ENCODE measurements around the gene PCTP.

PCTP gene

DNA sequence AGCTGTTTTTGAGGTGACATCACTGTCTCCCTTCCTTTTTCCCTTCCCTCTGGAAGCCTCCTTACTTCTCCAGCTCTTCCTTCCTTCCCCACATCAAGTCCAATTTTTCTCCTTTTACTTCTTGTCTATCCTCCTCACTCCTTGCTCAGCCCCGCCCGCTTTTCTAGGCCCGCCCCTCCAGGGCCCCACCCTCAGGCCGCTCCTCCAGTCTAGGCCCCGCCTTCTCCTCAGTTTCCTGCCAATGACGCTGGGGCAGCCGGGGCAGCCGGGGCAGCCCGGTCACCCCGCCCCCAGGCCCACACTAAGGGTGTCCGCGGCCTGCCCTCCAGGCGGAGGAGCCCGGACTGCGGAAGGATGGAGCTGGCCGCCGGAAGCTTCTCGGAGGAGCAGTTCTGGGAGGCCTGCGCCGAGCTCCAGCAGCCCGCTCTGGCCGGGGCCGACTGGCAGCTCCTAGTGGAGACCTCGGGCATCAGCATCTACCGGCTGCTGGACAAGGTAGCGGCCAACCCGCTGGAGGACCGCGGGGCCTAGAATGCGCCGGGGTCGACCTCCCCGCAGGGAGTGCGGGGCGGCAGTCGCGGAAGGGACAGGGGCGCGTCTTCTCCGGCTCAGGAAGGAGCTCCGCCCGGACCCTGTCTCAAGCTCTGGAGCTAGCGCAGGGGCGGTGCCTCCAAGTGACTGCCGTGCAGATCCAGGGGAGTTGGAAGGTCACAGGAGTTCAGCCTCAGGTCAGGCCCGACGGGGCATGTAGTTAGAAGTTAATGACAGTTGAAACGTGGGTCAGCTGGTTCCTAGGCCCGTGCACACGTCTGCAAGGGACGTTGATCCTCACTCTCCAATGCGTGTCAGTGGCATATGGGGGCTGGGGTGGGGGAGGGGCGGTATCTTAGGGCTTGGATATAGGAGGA is at the start of gene PCTP:
PCTP (plus strand) TSS at position 302 of the 908 bp plus-strand sequence; CDS start at position 355, 53 bp downstream.
- peak; percentile 36 to 67 for DNase-seq

DNA sequence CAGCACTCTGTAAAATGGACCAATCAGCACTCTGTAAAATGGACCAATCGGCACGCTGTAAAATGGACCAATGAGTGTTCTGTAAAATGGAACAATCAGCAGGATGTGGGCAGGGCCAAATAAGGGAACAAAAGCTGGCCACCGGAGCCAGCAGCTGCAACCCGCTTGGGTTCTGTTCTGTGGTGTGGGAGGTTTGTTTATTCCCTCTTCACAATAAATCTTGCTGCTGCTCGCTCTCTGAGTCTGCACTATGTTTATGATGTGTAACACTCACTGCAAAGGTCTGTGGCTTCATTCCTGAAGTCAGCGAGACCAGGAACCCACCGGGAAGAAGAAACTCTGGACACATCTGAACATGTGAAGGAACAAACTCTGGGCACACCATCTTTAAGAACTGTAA is 48.7 kb upstream of the PCTP start:
- DNase-seq = no peak

DNA sequence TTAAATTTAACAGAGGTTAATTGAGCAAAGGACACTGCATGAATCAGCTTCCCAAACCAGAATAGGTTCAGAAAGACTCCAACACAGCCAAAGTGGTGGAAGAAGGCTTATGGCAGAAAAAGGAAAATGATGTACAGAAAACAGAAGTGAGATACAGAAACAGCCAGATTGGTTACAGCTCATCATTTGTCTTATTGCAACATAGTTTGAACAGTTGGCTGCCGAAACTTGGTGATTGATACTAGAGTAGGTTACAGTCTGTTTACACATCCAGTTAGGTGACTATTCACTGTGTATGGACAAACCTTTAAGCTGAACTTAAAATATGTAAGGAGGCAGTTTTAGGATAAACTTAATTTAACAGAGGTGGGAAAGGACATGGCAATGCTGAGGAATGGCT is 46.5 kb upstream of the PCTP start:
- DNase-seq = no peak

DNA sequence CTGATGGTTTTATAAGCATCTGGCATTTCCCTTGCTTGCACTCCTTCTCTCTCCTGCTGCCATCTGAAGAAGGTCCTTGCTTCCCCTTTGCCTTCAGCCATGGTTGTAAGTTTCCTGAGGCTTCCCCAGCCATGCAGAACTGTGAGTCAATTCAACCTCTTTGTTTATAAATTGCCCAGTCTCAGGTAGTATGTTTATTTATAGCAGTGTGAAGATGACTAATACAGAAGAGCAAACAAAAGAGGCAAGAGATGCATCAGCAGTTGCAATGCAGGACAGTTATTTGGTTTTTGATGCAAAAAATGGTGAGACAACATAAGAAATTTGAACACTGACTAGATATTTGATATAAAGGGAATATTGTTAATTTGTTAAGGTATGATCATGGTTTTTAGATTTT is 45.0 kb upstream of the PCTP start:
- peak in 1 of 2 experiments; percentile 51 for DNase-seq

DNA sequence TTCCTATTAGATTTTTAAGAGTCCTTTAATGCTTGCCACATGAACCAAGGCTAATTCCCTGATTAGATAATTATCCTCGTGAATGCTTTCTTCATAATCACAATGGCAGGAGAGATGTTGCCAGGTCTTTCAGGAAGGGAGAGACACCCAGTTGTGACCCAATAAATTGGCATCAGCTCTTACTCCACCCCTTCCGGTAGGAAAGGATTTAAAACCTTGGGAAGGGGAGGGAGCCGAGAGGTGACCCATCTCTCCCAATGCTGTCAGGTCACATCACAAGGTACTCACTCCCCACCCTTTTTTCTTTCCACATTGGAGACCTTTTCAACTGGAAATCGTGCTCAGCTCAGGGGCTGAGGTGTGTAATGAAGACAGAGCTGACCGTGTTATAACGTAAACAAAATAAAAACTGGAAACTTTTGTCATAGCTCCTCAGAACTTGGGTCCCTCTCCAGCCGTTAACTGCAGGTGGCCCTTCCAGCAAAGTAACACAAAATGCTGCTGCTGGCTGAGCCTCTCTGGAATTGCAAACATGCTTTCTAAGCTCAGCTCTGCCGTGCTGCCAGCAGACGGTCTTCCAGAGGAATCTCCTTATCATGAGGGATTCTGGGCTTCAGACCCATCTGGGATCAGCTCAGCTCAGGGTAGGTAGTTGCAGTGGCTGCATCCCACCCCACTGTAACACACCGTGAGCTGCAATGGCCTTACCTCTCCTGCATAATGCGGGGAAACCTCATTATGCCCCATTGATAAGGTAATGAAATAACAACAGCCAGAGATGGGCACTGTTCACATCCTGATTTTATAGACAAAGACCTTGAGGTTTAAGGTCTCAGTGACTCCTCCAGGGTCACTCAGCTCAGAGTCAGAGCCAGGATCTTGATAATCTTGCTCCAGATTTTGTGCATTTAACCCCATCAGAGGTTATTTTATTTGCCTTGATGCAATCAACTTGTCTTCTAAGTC is 43.8 kb upstream of the PCTP start:
- DNase-seq = no peak

DNA sequence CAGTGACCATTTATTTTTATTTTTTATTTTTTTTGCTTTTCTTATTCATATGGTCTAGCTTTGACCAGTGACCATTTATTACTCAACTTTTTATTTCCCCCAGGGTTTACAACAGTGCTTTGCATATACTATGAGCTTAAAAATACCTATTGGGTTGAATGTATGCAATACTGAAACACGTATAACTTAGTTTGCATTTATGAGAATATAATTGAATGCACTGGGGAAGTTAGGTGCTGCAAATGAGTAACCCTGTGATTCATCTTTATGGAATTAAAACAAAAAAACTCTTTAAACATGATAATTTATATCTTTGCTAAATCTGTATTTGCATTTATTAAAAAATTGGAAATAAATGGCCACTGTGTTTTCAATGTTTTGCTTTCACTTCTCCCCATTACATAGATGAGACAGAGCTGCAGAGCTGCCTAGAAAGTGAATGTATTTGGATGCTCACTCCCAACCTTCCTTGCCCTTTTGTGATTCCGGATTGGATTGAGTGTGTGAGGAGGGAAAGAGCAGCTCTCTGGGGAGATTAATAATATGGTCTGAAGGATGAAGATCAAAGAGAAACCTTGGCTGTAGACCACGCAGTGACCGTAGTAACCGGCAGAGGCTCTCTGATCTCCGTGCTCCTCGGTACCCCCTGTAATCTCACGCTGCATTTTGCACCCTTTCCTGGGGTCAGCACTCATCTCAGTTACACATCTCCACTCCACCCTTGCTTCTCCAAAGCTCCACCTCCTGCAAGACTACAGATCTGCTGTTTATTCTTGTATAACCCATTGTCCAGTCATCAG is 42.5 kb upstream of the PCTP start:
- no peak for DNase-seq

DNA sequence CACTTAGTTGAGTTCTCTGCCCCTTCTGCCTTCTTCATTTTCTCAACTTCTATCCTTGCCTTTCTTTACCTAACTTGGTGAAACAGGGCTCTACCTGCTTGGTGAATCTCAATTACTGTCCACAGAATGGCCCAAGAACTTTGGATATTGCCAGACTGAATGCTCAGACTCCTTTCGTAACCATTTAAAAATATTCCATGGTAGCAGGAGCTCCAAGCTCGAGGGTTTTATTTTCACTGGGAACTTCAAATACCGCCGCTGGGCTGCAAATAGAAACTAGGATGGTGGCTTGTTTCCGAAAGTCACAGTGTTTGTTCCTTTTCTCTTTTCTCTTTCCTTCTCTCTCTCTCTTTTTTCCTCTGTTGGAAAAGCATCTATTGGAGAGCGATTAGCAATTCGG is 41.4 kb upstream of the PCTP start:
- DNase-seq = no peak

DNA sequence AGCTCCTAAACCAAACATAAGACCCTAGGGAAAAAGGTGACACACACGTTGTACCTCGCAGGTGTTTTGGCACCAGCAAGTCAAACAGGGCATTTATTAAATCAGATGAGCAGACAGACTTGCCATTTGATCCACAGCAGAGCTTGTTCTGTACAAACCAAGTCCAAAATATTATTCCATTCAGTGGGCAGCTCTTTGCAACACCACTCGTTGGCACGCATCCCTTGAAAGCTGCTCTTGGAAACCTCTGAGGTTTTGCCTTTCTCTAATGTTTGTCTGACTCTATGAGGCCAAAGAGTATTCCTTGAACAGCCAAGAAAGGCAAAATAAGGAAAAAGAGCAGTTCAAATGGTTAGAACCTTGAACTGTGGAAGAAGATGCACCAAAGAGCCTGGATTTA is 40.9 kb upstream of the PCTP start:
- peak in 1 of 2 experiments; percentile 28 for DNase-seq

DNA sequence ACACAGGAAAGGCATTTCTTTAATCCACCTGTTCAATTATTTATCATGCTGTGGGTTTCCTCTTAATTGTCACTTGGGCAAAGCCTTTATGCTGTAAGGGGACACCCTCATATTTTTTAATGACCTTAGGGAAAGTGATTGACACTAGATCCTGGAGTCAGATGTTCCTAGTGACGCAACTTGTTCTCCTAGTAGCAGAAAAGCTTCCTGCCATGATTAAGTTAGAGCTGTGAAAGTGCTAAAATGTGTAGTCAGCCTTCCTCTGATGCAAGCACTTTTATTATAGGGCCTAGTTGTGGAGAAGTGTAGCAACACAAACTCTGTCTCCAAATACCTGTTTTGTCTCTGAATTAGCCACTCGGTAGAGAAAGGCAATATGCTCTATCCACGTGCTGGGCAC is 40.4 kb upstream of the PCTP start:
- DNase-seq = no peak

DNA sequence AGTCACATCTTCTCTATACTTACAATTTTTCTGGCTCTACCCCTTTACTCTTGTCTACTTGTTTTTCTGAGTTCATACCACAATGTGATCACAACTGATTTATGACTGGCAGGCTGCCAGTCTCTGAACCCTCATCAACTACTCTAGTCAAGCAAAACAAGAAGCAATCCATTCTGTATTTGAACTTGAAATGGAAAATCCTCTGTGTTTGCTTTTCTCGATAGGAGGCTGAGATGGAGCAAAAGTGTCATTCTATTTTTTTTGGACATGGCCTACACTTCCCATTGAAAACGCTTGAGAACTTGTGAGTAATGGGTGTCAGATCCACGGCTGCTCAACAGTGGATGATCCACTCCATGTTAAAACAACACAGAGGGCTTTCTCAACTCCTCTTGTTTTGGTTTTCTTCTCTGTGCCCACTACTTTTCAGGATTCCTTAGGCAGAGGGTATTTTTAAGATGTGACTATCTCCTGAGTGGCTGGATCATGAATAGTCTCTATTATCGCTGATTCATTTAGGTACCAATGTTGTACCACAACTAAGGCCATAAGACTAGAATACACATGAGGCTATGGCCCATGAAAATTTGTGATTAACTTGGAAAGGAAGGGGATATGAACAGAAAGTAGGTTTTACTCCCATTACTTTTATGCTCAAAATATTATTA is 39.9 kb upstream of the PCTP start:
- DNase-seq = no peak

DNA sequence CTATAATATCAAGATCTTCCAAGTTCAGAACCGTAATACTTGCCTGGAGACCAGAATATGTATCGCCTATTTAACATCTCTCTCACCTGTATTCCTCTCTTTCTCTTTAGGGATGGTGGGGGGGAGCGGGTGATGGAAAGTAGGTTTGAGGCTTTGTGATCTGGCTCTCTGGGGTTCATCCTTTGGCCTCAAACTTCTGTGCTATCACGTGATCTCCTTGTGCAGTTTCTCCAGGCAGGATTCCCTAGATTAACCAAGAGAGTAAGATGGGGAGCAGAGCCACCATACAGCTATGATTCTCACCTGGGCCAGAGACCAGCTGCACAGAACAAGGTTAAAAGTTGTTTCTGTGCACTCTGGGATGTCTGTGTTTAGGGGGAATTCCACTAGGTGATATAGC is 33.4 kb upstream of the PCTP start:
- no peak for DNase-seq

DNA sequence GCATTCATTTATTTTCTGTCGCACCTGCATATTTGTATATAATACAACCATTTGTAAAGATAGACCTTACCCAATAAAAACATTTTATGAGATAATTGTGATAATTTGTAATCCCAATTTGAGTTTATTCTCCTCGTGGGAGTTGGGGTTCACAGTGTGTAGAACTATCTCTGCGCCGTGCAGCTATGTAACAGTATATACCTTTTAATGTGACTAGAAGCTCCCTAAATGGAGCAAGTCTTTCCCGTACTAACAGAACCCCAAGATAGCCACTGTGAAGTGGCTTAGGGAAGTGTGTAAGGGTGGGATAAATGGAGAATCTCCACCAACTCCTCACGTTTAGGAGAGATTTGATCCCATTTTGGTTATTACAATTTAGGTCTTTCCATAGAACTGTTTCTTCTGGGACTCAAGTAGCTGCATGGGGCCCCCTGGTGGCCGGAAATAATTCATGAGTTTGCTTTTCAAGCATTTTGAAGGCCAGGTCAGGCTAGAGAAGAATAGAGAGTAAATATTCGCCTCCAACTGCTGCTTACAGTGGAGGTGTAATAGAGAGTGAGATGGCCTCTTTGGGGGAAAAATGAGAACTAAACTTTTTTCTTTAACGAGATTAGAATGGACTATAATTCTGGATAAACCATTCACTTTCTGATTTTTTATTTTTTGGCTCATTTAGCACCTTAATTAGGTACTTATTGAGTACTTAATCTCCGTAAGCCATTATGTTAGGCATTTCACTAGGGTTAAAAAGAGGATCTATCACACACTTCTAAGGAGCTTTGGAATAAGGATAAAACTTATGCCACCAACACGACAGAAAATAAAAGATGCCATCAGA is 32.7 kb upstream of the PCTP start:
- peak; percentile 33 to 57 for DNase-seq

DNA sequence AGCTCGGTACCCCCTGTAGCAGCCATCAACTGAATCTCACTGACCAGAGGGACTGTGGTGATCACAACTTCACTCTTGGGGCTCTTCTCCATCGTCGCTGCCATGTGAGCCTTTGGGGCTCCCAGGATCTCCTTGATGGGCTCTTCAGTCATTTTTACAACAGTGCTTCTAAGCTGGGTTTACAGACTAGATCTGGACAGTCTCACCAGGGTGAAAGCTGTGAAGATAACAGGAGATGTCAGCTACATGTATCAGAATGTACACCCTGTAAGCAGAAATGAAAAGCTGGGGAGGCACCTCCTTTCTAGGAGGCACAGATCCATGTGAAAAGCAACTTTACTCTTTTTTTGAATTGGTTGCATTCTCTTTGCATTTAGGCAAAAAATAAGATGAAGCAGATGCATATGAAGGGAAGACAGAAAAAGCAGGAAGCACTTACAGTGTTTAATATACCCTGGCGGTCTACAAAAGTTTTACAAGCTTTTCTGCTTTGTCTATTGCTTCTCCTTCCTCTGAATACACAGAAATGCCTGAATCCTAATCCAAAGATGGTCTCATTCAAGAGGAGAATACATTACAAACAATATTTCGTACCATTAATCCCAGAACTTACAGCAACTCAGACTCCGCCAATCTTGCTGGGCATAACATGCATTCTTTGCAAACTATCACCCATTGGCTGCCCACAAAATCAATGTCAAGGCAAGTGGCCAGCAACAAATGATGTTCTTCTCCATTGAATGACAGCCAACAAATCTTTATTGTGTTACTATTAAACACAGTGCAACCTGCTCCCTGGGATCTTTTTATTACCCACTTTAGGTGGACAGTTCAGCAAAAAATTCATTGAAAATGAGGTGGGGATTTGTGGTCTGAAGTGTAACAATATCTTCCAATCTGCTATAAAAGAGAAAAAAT is 29.7 kb upstream of the PCTP start:
- DNase-seq = no peak

DNA sequence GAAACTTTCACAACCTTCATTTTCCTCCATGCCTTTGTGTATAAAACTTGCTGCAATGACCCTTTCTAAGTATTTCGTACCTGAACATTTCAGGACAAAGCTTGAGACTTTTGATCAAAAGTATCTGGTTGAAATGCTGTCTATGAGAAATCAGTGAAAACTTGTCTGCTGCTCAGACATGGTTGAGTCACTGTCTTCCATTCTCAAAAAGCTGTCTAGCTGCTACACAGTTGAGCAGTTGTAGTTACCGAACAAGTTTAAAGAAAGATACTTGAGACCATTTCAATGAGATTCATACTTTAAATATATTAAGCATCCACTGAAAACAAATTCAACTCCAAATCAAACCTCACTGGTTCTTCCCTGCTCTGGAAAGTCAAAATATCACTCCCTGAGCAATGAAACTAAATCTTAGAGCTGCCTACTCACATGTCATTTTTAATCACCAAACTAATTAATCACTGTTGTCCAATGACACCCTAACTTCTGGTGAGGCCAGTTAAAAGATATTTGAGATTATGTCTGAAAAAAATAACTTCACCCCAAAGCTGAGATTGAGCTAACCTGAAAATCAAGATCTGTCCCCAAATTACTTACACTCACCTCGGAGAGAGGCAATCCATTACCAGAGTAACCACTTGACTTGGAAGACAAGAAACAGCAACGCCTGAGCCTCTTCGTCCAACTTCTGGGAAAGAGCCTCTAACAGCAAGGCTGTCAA is 28.7 kb upstream of the PCTP start:
- no peak for DNase-seq

DNA sequence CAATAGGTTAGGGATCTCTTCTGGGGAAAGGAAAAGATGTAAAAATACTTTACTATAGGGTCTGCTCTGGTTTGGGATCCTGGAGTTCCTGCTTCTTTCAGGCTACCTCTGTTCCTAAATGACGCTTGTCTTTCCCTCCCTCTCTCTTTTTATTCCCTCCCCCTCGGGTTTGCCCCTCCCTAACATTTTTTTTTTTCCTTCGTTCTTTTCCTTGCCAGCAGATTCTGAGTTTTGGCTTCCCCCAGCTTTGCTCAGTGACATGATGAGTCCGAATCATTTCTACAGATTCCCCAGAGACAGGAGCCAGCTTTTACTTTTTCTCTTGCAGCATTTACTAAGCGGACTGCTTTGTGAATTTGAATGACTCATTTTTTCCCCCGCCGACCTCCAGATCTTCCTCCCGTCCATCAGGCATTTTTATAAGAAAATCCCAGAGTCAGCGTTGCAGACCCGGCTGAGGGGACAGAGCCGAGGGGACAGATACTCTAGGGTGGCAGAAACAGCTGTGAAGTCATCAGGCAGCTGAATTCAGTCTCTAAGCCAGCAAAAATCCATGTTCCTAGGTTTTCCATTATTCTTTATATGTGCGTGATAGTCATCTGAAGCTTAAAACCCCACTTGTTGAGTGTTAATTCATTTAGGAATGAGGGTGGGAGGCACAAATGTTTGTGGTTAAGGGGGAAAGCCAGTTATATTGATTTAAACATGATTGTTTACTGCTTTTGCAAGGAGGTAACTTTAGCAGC is 27.9 kb upstream of the PCTP start, which contains the start of gene TMEM100:
TMEM100 (minus strand) TSS at position 123 of the 746 bp plus-strand sequence. CDS start 1,794 bp downstream, outside the sequence.
- no peak for DNase-seq

DNA sequence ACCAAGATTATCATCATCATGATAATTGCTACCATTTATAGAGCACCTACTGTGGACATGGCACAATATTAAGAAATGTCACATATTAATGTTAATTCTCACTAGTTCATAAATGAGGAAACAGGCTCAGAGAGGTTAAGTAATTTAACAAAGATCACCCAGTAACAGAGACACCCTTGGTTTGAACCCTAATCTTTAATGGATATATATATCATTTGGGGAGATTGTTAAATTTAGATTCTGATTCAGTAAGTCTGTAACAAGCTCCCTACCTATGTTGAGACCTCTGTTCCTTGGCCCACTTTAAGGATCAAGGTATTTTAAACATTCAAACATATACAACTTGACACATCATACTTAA is 27.4 kb upstream of the PCTP start:
- DNase-seq = no peak

DNA sequence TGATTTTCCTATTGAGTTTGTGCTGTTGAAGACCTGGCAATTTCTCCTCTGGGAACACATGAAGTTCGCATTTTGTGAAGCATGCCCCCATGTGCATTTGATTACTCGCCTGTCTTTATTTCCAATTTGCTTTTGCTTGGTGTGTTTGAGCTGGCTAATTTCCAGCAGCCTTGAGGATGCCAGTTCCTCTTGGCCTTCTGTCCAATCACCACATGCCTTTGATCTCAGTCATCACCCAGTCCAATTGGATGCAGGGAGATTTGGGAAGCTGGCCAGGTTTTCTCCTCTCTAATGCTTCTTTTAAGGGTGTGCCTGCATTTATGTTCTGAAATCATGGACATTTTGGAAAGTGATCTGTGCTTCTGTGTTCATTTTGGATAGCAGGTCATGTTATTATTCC is 24.4 kb upstream of the PCTP start:
- no peak for DNase-seq

DNA sequence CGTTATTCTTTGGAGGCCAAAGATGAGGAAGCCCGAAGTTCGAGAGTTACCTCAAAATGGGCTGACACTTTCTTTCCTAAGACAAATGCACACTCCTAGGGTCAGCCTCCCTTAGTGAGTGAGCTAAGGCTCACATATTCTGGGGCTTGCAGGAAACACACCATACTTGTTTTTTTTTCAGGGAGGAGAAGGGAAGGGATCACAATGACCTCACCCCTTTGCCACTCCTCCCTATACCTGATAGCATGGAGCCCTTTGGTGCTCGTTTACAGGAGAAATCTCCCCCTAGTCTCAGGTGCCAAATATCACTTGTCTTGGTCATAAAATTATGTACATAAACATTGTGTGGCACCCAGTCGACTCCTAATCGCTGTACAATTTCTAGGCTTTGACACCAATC is 23.6 kb upstream of the PCTP start:
- no peak for DNase-seq

DNA sequence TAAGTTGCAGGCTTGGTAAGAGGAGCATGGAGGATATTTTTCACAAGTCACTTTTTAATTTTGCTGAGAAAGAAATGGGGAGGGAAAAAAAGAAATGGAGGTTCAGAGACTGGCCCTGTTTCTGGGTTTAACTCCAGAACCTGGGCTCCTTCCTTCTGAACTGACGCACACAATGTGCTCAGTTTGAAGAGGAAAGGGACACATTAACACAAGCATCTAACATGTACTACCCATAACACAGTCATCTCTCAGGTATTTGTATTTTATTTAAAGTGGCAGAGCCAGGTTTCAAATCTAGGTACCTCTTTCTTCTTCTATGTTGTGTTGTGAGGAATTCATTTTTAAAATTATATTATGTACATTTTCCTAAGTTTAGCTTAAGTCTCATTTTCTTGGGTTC is 22.9 kb upstream of the PCTP start:
- DNase-seq = no peak

Data from NCI-H1930 (cell line).